Mucosa of gallbladder (tissue), 1 donor: Measurements from ENCODE around the gene BCHE. TPM values are rescaled to one million over a fixed set of nuclear protein-coding genes. Genes with fewer than 3 reads are reported as not detected.
"Not testable (repeated sequence)": the region's sequence is repeated elsewhere in the genome, so short reads cannot be mapped to it uniquely, and the experiment has no call there.

Experiments
- DNase-seq: peaks from one replicate; pipeline ENCODE4 v3.0.0-alpha.2; 2020; ENCODE audit warnings: low spot score
- total RNA-seq: library from RNA; stranded (reverse); gene quantifications from one replicate; pipeline ENCODE4 v1.2.1, GENCODE V29; 2021
- donor health status: DM: no; HTN: no; CAD: no.

BCHE gene
- total RNA-seq, 1 donor from 2014 or later = 4.0 TPM

- no peak for DNase-seq
Measured at GRCh38 chr3:165816209-165816608, 21.0 kb downstream of the BCHE start.

GRCh38 chr3:165815682-165816081 lies 21.5 kb downstream of the BCHE start:
- DNase-seq = no peak

GRCh38 chr3:165814380-165814779 lies 22.8 kb downstream of the BCHE start:
- no peak for DNase-seq

GRCh38 chr3:165807937-165808336 lies 29.3 kb downstream of the BCHE start:
- DNase-seq = not testable (repeated sequence)

DNA sequence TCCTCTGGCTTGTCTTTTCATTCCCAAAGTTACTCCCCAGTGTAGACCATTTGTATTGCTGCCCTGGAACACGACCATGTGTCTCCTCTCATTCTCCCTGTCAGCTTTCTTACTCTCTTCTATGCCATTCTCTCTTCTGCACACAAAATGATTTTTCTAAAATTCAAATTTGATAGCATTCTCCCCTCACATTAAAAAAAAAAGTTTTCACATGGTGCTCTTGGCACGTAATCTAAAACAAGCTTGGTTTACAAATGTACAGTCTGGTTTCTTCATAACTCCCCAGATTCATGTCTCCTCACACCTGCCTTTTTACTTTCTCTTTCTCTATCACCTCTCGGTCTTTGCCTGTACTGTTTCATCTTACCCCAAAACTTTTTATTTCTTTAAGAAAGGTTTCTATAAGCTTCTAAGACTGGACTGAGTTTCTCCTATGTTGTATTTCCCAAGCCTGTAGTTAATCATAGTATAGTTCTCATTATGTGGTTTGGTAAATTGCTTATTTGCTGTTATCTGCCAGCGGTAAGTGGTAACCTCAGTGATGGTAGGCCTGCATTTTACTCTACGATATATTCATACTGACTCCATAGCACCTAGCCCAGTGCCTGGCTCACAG lies 31.2 kb downstream of the BCHE start:
- no peak for DNase-seq

DNA sequence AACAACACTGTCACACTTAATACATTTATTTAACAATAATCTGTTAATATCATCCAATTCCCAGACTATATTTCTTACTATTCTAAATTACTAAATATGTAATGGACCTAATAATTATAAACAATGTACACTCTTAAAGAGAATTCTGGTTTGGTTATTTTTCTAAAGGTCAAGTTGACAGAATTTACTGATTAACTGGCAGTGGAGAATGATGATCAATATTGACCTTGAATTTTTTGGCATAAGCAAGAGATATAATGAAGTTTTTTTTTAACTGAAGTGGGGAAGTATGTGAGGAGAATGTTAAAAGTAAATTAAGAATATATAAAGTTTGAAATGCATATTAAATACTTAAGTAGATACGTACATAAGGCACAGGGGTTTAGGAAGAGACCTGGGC lies 33.8 kb downstream of the BCHE start:
- no peak for DNase-seq

GRCh38 chr3:165800970-165801369 lies 36.3 kb downstream of the BCHE start:
- no peak for DNase-seq

DNA sequence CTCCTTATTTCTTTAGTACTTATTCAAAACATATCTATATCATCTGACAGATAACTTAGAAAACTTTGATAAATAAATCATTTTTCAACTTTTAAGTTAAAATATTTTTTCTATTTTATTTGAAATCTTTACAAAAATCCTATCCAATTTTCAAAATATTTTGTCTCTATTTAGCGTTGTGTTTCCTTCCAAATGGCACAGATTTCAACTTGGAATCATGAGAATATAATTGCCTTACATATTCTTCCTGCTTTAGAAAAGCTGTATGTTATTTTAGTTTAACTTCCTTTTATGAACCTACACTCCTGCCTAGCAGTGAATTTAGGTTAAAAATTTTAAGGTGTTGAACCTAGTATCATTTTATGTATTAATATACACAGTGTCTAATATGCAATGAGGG lies 38.2 kb downstream of the BCHE start:
- no peak for DNase-seq

DNA sequence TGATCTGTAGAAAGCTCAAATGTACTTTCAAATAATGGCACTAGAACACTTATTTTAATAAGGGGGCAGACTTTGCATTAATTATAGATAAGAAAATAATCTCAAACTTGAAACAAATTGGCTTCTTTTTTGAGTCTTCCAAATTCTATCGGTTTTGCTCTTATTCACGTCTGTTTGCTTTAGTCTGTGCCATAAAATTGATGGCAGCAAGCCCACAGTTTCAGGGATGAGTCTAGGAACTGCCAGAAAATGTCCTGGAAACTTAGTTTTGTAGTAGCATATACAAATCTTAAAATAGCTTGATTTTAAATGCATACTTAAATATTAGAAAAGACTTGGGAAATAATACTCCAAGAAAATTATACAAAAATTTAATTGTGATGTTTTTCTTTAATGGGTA lies 39.7 kb downstream of the BCHE start:
- no peak for DNase-seq

- DNase-seq = no peak
Measured at GRCh38 chr3:165796701-165797100, 40.5 kb downstream of the BCHE start.

- DNase-seq = no peak
Measured at GRCh38 chr3:165788531-165788930, 48.7 kb downstream of the BCHE start.

DNA sequence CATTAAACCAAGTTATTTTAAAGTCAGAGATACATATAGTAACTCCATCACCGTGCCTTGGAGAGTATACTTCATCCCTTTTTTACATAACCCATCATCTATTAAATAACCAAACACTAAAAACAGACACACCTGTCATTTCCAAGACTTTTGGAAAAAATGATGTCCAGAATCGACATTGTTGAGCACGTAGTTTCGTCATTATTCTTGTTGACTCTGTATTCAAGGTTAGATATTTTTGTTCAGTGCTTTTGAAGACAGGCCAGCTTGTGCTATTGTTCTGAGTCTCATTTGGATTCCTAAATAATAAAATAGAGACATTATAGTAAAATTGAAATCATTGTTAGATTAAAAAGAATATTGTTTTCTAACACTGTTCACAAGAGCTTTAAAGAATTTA lies 51.2 kb downstream of the BCHE start:
- no peak for DNase-seq

DNA sequence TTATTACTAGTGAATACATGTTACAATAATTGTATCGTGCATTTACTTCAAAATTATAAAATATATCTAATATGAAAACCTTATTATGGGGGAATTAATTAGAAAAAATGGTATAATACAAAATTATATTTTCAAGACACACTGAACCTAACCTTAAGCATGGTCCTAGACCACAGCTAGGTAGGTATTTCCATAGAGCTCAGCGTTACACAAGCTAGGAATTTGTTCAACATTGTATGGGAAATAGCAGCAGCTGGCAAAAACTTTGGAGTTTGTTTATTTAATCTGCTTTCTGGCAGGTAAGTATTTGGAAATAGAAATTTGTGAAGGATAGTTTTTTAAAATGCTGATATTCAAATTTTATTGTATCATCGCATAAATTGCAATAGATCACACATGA lies 52.9 kb downstream of the BCHE start:
- DNase-seq = no peak

GRCh38 chr3:165783383-165783782 lies 53.8 kb downstream of the BCHE start:
- DNase-seq = no peak

DNA sequence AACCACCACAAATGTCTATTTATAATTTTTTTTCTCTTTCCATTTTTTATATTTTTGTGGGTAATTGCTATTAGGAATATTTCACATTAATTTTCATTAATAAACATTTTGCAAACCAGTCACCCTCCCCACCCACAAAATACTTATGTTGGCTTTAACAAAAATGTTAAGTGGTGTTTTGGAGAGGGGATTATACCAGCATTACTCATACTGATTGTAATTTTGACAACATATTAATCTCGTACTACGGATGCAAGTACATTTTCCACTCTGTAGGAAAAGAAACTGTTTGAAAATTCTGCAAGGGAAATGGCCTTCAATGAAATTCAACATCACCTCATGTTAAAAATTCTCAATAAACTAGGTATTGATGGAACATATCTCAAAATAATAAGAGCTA lies 58.3 kb downstream of the BCHE start:
- no peak for DNase-seq

DNA sequence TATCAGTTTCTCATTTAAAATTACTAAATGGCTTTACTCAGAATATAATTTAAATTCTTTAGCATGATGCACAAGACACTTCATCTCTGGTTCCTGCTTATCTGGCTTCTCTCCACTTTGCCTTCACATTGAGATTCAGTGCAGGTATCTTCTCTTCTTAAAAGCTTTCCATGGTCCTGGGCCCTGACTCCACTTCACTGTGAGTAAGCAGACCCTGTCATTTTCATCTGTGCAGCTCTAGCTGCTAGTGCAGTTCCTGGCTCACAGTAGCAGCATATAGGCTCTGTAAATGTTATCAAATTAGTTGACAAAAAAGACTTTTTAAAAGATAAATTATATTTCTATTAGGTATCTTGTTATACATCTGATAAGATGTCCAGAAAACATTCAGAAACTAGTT lies 58.8 kb downstream of the BCHE start:
- DNase-seq = no peak

- no peak for DNase-seq
Measured at GRCh38 chr3:165775824-165776223, 61.4 kb downstream of the BCHE start.

DNA sequence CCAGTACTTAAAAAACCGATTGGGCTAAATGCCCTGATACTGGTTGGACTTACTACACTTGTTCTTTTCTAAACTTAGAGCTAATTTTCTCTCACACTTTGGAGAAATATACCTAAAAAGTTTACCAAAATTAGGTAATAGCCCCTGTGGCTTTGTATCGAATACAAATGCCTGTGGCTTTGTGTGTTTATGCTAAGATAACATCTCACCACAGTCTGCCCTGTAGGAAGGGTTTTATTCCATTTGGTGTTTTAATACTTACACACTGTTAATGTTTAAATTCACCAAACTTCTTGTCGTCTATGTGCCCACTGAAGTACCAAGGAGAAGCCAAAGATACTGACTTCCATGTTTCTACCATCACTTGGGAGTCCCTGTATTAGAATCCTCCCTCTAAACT lies 66.4 kb downstream of the BCHE start:
- no peak for DNase-seq

- DNase-seq = no peak
Measured at GRCh38 chr3:165768680-165769079, 68.5 kb downstream of the BCHE start.

GRCh38 chr3:165759041-165759440 lies 78.2 kb downstream of the BCHE start:
- DNase-seq = no peak

- no peak for DNase-seq
Measured at GRCh38 chr3:165755571-165755970, 81.7 kb downstream of the BCHE start.

- DNase-seq = no peak
Measured at GRCh38 chr3:165754219-165755007, 82.8 kb downstream of the BCHE start.

GRCh38 chr3:165753560-165753959 lies 83.7 kb downstream of the BCHE start:
- no peak for DNase-seq

- no peak for DNase-seq
Measured at GRCh38 chr3:165751637-165752036, 85.6 kb downstream of the BCHE start.
